ENCODE data around the gene CACTIN.
A peak's percentile ranks its signal among the peaks of the same experiment; 100 is the strongest.

CACTIN gene

GRCh38 chr19:3610745-3611717 is 15.6 kb downstream of the CACTIN start:
- no peak for FAIRE-seq
- DNase-seq (ENCODE audit: low spot score), result no peak

- DNase-seq (ENCODE audit: low spot score), result no peak
- no peak for FAIRE-seq
These were observed 16.5 kb downstream of the CACTIN start for GRCh38 chr19:3609779-3610719.

- FAIRE-seq (no peak), DNase-seq (ENCODE audit: low spot score) (no peak)
These were observed 17.8 kb downstream of the CACTIN start for GRCh38 chr19:3608750-3609322.

GRCh38 chr19:3608079-3608641 is 18.4 kb downstream of the CACTIN start:
- FAIRE-seq, result no peak
- no peak for DNase-seq (ENCODE audit: low spot score)

GRCh38 chr19:3607303-3608078 is 19.1 kb downstream of the CACTIN start:
- no peak for FAIRE-seq
- DNase-seq (ENCODE audit: low spot score), result peak; percentile 27

- DNase-seq (ENCODE audit: low spot score) (peak; percentile 78), FAIRE-seq (no peak)
These were observed 19.8 kb downstream of the CACTIN start, which contains the start of gene TBXA2R for GRCh38 chr19:3606690-3607289. Gene TBXA2R, minus strand, starts transcription at chr19:3606875. Its CDS starts 6,241 bp downstream, at chr19:3600634.

- peak; percentile 38 for DNase-seq (ENCODE audit: low spot score)
- FAIRE-seq, result no peak
These were observed 20.4 kb downstream of the CACTIN start for GRCh38 chr19:3606174-3606689.

- peak; percentile 13 for FAIRE-seq
These were observed 20.8 kb downstream of the CACTIN start for GRCh38 chr19:3605770-3606169.

GRCh38 chr19:3605361-3605760 is 21.2 kb downstream of the CACTIN start:
- DNase-seq (ENCODE audit: low spot score) (no peak), FAIRE-seq (peak; percentile 58)

More at GRCh38 chr19:3605770-3606169, 20.8 kb downstream of the CACTIN start:
- DNase-seq (ENCODE audit: low spot score), result no peak

GRCh38 chr19:3604987-3605343 is 21.6 kb downstream of the CACTIN start:
- DNase-seq (ENCODE audit: low spot score) (no peak), FAIRE-seq (no peak)

- no peak for DNase-seq (ENCODE audit: low spot score)
- FAIRE-seq, result no peak
These were observed 22.2 kb downstream of the CACTIN start for GRCh38 chr19:3604227-3604986.

GRCh38 chr19:3603121-3603811 is 23.3 kb downstream of the CACTIN start:
- DNase-seq (ENCODE audit: low spot score) (no peak), FAIRE-seq (no peak)

GRCh38 chr19:3601021-3601420 is 25.6 kb downstream of the CACTIN start:
- DNase-seq (ENCODE audit: low spot score), result no peak
- FAIRE-seq, result no peak

GRCh38 chr19:3599776-3600187 is 26.8 kb downstream of the CACTIN start:
- FAIRE-seq (no peak), DNase-seq (ENCODE audit: low spot score) (no peak)

GRCh38 chr19:3595521-3596061 is 31.0 kb downstream of the CACTIN start:
- DNase-seq (ENCODE audit: low spot score) (no peak), FAIRE-seq (no peak)

- FAIRE-seq, result no peak
- DNase-seq (ENCODE audit: low spot score), result no peak
These were observed 33.4 kb downstream of the CACTIN start for GRCh38 chr19:3593156-3593555.

- DNase-seq (ENCODE audit: low spot score) (no peak), FAIRE-seq (no peak)
These were observed 34.5 kb downstream of the CACTIN start for GRCh38 chr19:3591876-3592613.

Measured in urothelium cell line (cell line).